Kidney (tissue), 14 donors: ENCODE results near the gene USH1C. TPM values are rescaled to one million over a fixed set of nuclear protein-coding genes. Genes with fewer than 3 reads are reported as not detected.

Source experiments
- DNase-seq, 5 donors: peaks; one replicate each; pipeline ENCODE4 v3.0.0-alpha.2; 2013 to 2020
- FAIRE-seq: peaks from 2 replicates; lab custom pipeline; 2012; peaks lifted over from hg19 to GRCh38; lab: Jason Lieb, UNC
- H3K27ac ChIP-seq, 2 donors: one replicate each; pipeline ENCODE4 v1.7.0; 2013; ENCODE audit warnings: low read depth in 2 of 2, low read length in 2 of 2, inconsistent platforms in 1 of 2
- H3K27me3 ChIP-seq: one replicate; pipeline ENCODE4 v1.7.1; 2013; ENCODE audit warnings: low read length, inconsistent platforms; ENCODE audit not compliant: control insufficient read depth, insufficient read depth
- H3K36me3 ChIP-seq, 3 donors: one replicate each; pipeline versions ENCODE4 v1.7.0 to v1.7.1; 2013; ENCODE audit warnings: low read length in 3 of 3, control low read depth in 1 of 3, inconsistent platforms in 1 of 3; ENCODE audit not compliant: insufficient read depth in 3 of 3, control insufficient read depth in 2 of 3
- H3K4me1 ChIP-seq, 3 donors: one replicate each; pipeline versions ENCODE4 v1.7.0 to v1.7.1; 2013; ENCODE audit warnings: low read length in 3 of 3, inconsistent platforms in 1 of 3, low read depth in 1 of 3; ENCODE audit not compliant: control insufficient read depth in 2 of 3, insufficient read depth in 2 of 3
- H3K4me3 ChIP-seq, 3 donors: one replicate each; pipeline versions ENCODE4 v1.7.0 to v1.8.1; 2013; ENCODE audit warnings: low read length in 3 of 3, control low read depth in 1 of 3, inconsistent platforms in 1 of 3
- H3K9ac ChIP-seq, 3 donors: one replicate each; pipeline versions ENCODE4 v1.7.0 to v1.7.1; 2013; ENCODE audit warnings: low read length in 3 of 3, control low read depth in 1 of 3, inconsistent platforms in 1 of 3
- H3K9me3 ChIP-seq, 3 donors: one replicate each; pipeline versions ENCODE4 v1.7.0 to v1.7.1; 2013; ENCODE audit warnings: low read length in 3 of 3, control low read depth in 1 of 3, inconsistent platforms in 1 of 3; ENCODE audit not compliant: control insufficient read depth in 2 of 3, insufficient read depth in 1 of 3
- intact Hi-C: fragments of 100-400 bp; cut with DNase I; formaldehyde crosslinking; loops from one replicate; pipeline ENCODE4 v1.11.1; 2022
- polyA plus RNA-seq: library from polyadenylated mRNA; stranded (reverse); fragments of 350-450 nt; fragmentation: Illumina TruSeq; extraction: RNeasy Lipid Tissue Mini Kit (QIAGEN cat#74804); gene quantifications from one replicate; pipeline ENCODE4 v1.2.3, GENCODE V29; 2014; ENCODE audit warnings: low read depth, low replicate concordance; ENCODE audit not compliant: insufficient read depth
- total RNA-seq: library from RNA; stranded (reverse); fragmentation: NEBNext Ultra II Directional; extraction: Animal tissue kit (Norgen Biotek cat#: 25700); gene quantifications from one replicate; pipeline ENCODE4 v1.2.1, GENCODE V29; 2021
- TF ChIP-seq, protein P1 (sequence below): IDR thresholded peaks from 3 replicates; pipeline ENCODE4 v1.5.1; 2012; ENCODE audit warnings: mild to moderate bottlenecking, moderate library complexity, borderline replicate concordance; ENCODE audit not compliant: insufficient read depth; ENCODE audit errors: extremely low read depth
- donor health status: control.
- donor health status: control.
- donor health status: control.
- donor health status: control.
- donor health status: control.
- donor health status: DM: yes; HTN: yes; CAD: no.
- donor health status: Normal renal cell carcinoma (clear cell type).

USH1C gene
- total and polyA plus RNA-seq, 2 donors from 2014 or later, result 38.6 to 107 TPM

DNA sequence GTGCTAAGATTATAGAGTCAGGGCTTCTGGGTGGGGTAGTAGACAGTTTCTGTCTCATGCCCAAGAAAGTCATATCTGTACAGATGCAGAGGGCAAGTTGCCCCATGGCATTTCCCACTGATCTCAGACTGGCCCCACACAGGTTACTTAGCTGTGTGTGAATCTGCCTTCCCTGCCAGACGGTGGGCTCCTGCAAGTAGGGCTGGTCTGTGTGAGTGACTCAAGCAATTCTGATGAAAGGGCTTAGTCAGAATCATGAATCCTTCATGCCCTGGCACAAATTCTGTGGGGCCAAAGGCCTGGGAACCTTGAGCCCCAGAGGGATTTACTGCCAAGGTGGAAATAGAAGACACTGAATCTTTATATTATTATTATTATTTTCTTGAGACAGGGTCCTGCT is 30.4 kb downstream of the USH1C start:
- H3K27ac ChIP-seq, result no peak overlapping the region
- peaks cover 0 to 9% (median 6%) of the 10 kb centered on the region in 3 donors for H3K4me1 ChIP-seq
- no peak overlapping the region for H3K9ac ChIP-seq
- H3K4me3 ChIP-seq, result no peak overlapping the region
- no peaks in the 10 kb centered on the region for H3K27me3 ChIP-seq
- FAIRE-seq (no peak), DNase-seq (no peak)
- H3K9me3 ChIP-seq, result no peaks in the 10 kb centered on the region
- intact Hi-C loops, result no loop called here
- H3K36me3 ChIP-seq, result peaks cover 0 to 4% (median 0%) of the 10 kb centered on the region in 3 donors
- TF ChIP-seq, protein P1, sequence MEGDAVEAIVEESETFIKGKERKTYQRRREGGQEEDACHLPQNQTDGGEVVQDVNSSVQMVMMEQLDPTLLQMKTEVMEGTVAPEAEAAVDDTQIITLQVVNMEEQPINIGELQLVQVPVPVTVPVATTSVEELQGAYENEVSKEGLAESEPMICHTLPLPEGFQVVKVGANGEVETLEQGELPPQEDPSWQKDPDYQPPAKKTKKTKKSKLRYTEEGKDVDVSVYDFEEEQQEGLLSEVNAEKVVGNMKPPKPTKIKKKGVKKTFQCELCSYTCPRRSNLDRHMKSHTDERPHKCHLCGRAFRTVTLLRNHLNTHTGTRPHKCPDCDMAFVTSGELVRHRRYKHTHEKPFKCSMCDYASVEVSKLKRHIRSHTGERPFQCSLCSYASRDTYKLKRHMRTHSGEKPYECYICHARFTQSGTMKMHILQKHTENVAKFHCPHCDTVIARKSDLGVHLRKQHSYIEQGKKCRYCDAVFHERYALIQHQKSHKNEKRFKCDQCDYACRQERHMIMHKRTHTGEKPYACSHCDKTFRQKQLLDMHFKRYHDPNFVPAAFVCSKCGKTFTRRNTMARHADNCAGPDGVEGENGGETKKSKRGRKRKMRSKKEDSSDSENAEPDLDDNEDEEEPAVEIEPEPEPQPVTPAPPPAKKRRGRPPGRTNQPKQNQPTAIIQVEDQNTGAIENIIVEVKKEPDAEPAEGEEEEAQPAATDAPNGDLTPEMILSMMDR, result no peak

DNA sequence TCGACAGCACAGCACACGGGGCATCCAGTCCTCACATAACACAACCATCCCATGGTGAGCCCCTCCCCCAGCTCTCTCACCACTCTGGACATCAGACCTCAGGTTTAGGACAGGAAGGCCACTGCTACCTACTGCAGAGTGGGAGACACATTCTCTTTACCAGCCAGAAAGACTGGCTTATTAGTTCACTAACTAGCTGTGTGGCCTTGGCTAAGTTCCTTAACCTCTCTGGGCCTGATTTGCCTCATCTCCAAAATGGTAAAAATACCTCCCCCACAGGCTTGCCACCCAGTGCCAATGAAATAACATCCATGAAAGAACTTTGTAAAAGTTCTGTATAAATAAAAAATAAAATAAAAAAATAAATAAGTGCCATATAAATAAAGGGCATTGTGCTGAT is 32.1 kb downstream of the USH1C start:
- H3K9me3 ChIP-seq, result no peaks in the 10 kb centered on the region
- H3K9ac ChIP-seq, result no peak overlapping the region
- peaks cover 0 to 4% (median 0%) of the 10 kb centered on the region in 3 donors for H3K36me3 ChIP-seq
- TF ChIP-seq, protein P1, result no peak
- H3K4me1 ChIP-seq, result peaks cover 0 to 7% (median 0%) of the 10 kb centered on the region in 3 donors
- intact Hi-C loops, result no loop called here
- H3K4me3 ChIP-seq, result no peak overlapping the region
- no peaks in the 10 kb centered on the region for H3K27me3 ChIP-seq
- DNase-seq (peak in 1 of 5 donors; percentile 14), FAIRE-seq (no peak)
- no peak overlapping the region for H3K27ac ChIP-seq

DNA sequence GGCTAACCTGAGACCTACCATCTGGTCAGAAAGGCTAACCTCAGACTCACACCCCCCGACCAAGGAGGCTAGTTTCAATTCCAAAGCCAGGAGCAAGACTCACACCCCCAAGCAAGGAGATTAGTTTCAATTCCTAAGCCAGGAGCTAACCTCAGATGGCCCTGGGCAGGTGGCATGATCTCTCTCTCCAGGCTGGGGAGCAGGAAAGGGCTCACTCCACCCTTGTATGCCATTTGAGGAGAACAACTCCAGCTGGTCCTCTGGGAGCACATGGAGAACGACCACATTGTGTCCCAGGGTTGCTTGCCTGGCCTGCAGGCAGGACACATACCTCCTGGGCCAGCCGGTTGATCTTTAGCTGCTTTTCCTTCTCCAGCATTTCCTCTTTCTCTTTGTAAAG is 32.6 kb downstream of the USH1C start:
- Histone ChIP-seq H3K4me1 (peaks cover 0 to 7% (median 0%) of the 10 kb centered on the region in 3 donors), H3K9me3 (no peaks in the 10 kb centered on the region), H3K27me3 (no peaks in the 10 kb centered on the region), H3K9ac (no peak overlapping the region), H3K36me3 (peaks cover 0 to 4% (median 0%) of the 10 kb centered on the region in 3 donors), H3K4me3 (no peak overlapping the region), H3K27ac (no peak overlapping the region)
- TF ChIP-seq, protein P1, result no peak
- DNase-seq, result no peak
- no peak for FAIRE-seq
- intact Hi-C loops, result no loop called here

DNA sequence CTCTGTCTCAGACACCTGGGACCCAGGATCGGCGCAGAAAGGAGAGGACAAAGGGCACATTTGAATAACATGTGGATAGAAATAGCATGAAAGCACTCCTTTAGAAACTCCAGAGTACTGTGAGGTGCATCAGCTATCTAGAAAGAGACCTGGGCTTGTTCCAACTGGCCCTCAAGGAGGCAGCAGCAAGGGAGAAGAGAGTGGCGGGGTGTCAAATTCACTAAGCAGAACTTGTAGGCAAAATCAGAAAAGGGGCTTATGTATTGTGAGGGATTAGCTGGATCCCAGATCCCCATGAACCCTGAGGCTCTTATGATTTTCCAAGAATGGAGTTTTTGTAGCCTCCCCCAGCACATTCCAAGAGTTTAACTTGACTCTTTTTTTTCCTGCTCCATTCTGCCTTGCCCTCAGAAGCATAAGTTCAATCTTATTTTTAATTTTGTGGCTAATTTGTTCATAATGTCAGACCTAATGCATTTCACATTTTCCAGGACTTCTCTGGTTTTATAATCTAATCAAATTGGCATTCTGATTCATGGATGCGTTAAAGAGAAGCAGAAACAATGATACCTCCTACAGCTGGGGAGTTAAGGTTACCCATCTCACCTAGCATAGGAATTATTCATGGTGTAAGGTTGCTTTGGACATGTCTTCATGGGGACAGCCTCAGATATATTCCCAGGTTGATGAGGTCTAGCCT is 33.6 kb downstream of the USH1C start:
- H3K9ac ChIP-seq, result no peak overlapping the region
- H3K4me1 ChIP-seq, result peaks cover 0 to 7% (median 0%) of the 10 kb centered on the region in 3 donors
- no peaks in the 10 kb centered on the region for H3K27me3 ChIP-seq
- H3K27ac ChIP-seq, result no peak overlapping the region
- FAIRE-seq (no peak), DNase-seq (no peak)
- intact Hi-C loops, result no loop called here
- no peak overlapping the region for H3K4me3 ChIP-seq
- H3K36me3 ChIP-seq, result no peaks in the 10 kb centered on the region
- no peaks in the 10 kb centered on the region for H3K9me3 ChIP-seq
- TF ChIP-seq, protein P1, result no peak
